ENCODE measurements around the gene PPID. TPM values are rescaled to one million over a fixed set of nuclear protein-coding genes. Genes with fewer than 3 reads are reported as not detected.
"Not testable (repeated sequence)": the region's sequence is repeated elsewhere in the genome, so short reads cannot be mapped to it uniquely, and the experiment has no call there.

The PPID gene
- total and polyA plus RNA-seq, 7 donors: 35.1 to 162 (median 58.2) TPM

- H3K27me3 ChIP-seq (ENCODE audit: insufficient read depth in 3 of 3, low read length in 2 of 3): no peaks in the 10 kb centered on the region
- H3K27ac ChIP-seq: no peak overlapping the region
- no peak overlapping the region for H3K4me3 ChIP-seq
- no peaks in the 10 kb centered on the region for H3K4me1 ChIP-seq
- TF ChIP-seq, protein P1, sequence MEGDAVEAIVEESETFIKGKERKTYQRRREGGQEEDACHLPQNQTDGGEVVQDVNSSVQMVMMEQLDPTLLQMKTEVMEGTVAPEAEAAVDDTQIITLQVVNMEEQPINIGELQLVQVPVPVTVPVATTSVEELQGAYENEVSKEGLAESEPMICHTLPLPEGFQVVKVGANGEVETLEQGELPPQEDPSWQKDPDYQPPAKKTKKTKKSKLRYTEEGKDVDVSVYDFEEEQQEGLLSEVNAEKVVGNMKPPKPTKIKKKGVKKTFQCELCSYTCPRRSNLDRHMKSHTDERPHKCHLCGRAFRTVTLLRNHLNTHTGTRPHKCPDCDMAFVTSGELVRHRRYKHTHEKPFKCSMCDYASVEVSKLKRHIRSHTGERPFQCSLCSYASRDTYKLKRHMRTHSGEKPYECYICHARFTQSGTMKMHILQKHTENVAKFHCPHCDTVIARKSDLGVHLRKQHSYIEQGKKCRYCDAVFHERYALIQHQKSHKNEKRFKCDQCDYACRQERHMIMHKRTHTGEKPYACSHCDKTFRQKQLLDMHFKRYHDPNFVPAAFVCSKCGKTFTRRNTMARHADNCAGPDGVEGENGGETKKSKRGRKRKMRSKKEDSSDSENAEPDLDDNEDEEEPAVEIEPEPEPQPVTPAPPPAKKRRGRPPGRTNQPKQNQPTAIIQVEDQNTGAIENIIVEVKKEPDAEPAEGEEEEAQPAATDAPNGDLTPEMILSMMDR (IDR thresholded peaks at IDR 0.05): no peak
- H3K9me3 ChIP-seq: no peaks in the 10 kb centered on the region
- no peak for ATAC-seq
- intact Hi-C loops (cut with DNase I): no loop called here
- no peaks in the 10 kb centered on the region for H3K36me3 ChIP-seq (ENCODE audit: insufficient read depth in 1 of 2, low read depth in 1 of 2)
- DNase-seq: no peak
Observed at GRCh38 chr4:158756588-158756987, 33.4 kb upstream of the PPID start.

GRCh38 chr4:158755819-158756218, 32.6 kb upstream of the PPID start:
- H3K27me3 ChIP-seq (ENCODE audit: insufficient read depth in 3 of 3, low read length in 2 of 3); H3K4me1 ChIP-seq; H3K9me3 ChIP-seq; DNase-seq; intact Hi-C loops (cut with DNase I); ATAC-seq; H3K36me3 ChIP-seq (ENCODE audit: insufficient read depth in 1 of 2, low read depth in 1 of 2); H3K27ac ChIP-seq; H3K4me3 ChIP-seq: not testable (repeated sequence)
- WGBS, 3 donors: 85 to 93% (median 91%) methylated on average over 7 of the region's 7 CpGs

DNA sequence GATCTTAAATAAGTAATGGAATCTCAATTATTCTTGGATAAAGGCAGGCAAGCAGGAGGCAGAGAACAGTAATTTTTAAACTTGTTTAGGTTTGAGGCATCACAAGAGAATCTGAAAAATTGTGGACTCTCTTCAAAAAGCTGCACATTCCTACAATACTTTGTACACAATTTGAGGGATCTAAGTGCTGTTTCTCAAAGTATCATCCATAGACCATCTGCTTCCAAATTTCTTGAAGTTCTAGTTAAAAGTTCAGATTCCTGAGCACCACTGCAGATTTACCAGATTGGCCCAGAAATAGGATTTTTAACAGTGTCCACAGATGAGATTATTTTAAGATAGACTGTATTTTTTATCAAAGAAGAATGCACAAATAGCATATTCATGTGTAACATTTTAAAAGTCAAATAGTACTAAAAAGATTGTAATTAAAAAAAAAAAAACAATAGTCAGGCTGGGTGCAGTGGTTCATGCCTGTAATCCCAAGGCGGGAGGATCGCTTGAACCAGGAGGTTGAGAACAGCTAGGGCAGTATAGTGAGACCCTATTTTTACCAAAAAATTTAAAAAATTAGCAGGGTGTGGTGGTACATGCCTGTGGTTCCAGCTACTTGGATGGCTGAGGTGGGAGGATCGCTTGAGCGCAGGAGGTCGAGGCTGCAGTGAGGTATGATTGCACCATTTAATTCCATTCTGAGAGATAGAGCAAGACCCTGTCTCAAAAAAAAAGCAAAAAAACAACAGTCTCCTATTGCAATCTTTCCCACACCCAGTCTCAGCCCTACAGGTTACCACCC, 31.4 kb upstream of the PPID start:
- intact Hi-C loops (cut with DNase I): no loop called here
- Histone ChIP-seq H3K4me3 (no peak overlapping the region), H3K27ac (no peak overlapping the region), H3K4me1 (no peaks in the 10 kb centered on the region), H3K36me3 (ENCODE audit: insufficient read depth in 1 of 2, low read depth in 1 of 2) (no peaks in the 10 kb centered on the region), H3K27me3 (ENCODE audit: insufficient read depth in 3 of 3, low read length in 2 of 3) (no peaks in the 10 kb centered on the region), H3K9me3 (no peaks in the 10 kb centered on the region)
- WGBS, 3 donors: 93 to 98% (median 97%) methylated on average over 5 of the region's 5 CpGs
- DNase-seq (no peak), ATAC-seq (no peak)
- TF ChIP-seq, protein P1 (IDR thresholded peaks at IDR 0.05): no peak

GRCh38 chr4:158750379-158750778, 27.2 kb upstream of the PPID start:
- Histone ChIP-seq H3K4me1 (no peaks in the 10 kb centered on the region), H3K36me3 (ENCODE audit: insufficient read depth in 1 of 2, low read depth in 1 of 2) (no peaks in the 10 kb centered on the region), H3K4me3 (no peak overlapping the region), H3K27ac (no peak overlapping the region), H3K27me3 (ENCODE audit: insufficient read depth in 3 of 3, low read length in 2 of 3) (no peaks in the 10 kb centered on the region), H3K9me3 (no peaks in the 10 kb centered on the region)
- ATAC-seq (no peak), DNase-seq (no peak)
- WGBS, 3 donors: 73 to 78% (median 74%) methylated on average over 3 of the region's 3 CpGs
- TF ChIP-seq, protein P1 (IDR thresholded peaks at IDR 0.05): no peak
- intact Hi-C loops (cut with DNase I): no loop called here

DNA sequence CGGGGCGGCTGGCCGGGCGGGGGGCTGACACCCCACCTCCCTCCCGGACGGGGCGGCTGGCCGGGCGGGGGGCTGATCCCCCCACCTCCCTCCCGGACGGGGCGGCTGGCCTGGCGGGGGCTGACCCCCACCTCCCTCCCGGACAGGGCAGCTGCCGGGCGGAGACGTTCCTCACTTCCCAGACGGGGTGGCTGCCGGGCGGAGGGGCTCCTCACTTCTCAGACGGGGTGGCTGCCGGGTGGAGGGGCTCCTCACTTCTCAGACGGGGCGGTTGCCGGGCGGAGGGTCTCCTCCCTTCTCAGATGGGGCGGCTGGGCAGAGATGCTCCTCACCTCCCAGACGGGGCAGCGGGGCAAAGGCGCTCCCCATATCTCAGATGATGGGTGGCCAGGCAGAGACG, 23.3 kb upstream of the PPID start:
- intact Hi-C loops (cut with DNase I); H3K4me3 ChIP-seq; H3K4me1 ChIP-seq; DNase-seq; ATAC-seq; H3K27ac ChIP-seq; H3K36me3 ChIP-seq (ENCODE audit: insufficient read depth in 1 of 2, low read depth in 1 of 2); H3K27me3 ChIP-seq (ENCODE audit: insufficient read depth in 3 of 3, low read length in 2 of 3); H3K9me3 ChIP-seq: not testable (repeated sequence)
- WGBS, 3 donors: 97 to 100% (median 100%) methylated on average over 11 to 31 of the region's 31 CpGs
